AG04449 (cell line): ENCODE measurements around the gene DENND1A.

Source experiments
- CTCF ChIA-PET: fragments of 350-600 bp; formaldehyde crosslinking; extraction: SDS; loops from one replicate; lab custom pipeline; 2021; ENCODE audit warnings: antibody characterized with exemption; lab: Yijun Ruan, JAX
- POLR2A ChIA-PET: fragments of 400-600, 350-600 bp; formaldehyde crosslinking; extraction: SDS; loops from one replicate; lab custom pipeline; 2020; ENCODE audit warnings: antibody characterized with exemption, inconsistent platforms; lab: Yijun Ruan, JAX
- DNase-seq: peaks from one replicate; pipeline ENCODE4 v3.0.0-alpha.2; 2010; ENCODE audit warnings: low read depth, low spot score
- H3K4me3 ChIP-seq: 2 replicates; pipeline ENCODE4 v1.5.1; 2011; ENCODE audit warnings: low read depth, mild to moderate bottlenecking, control low read depth, low read length
- TF ChIP-seq, protein P1 (sequence below): IDR thresholded peaks from one replicate; pipeline ENCODE4 v1.5.1; 2011; ENCODE audit warnings: mild to moderate bottlenecking, moderate library complexity, low read length, control low read depth, inconsistent platforms; ENCODE audit not compliant: insufficient read depth; ENCODE audit errors: missing control alignments

Gene DENND1A

GRCh38 chr9:123865226-123866000, 64.5 kb downstream of the DENND1A start:
- DNase-seq, result no peak
- TF ChIP-seq, protein P1, sequence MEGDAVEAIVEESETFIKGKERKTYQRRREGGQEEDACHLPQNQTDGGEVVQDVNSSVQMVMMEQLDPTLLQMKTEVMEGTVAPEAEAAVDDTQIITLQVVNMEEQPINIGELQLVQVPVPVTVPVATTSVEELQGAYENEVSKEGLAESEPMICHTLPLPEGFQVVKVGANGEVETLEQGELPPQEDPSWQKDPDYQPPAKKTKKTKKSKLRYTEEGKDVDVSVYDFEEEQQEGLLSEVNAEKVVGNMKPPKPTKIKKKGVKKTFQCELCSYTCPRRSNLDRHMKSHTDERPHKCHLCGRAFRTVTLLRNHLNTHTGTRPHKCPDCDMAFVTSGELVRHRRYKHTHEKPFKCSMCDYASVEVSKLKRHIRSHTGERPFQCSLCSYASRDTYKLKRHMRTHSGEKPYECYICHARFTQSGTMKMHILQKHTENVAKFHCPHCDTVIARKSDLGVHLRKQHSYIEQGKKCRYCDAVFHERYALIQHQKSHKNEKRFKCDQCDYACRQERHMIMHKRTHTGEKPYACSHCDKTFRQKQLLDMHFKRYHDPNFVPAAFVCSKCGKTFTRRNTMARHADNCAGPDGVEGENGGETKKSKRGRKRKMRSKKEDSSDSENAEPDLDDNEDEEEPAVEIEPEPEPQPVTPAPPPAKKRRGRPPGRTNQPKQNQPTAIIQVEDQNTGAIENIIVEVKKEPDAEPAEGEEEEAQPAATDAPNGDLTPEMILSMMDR, result no peak
- CTCF ChIA-PET, result interaction anchor here (1.0 kb wide), 1 partner anchor 14 kb away, joined by 4 read pairs; no protein-coding TSS in a partner anchor
- H3K4me3 ChIP-seq, result no peak overlapping the region
- POLR2A ChIA-PET, result no interaction called here

- ChIA-PET CTCF (interaction anchor here (1.0 kb wide), 1 partner anchor 15 kb away, joined by 4 read pairs; no protein-coding TSS in a partner anchor), POLR2A (no interaction called here)
- TF ChIP-seq, protein P1, result no peak
These were observed 65.7 kb downstream of the DENND1A start for GRCh38 chr9:123864251-123864650.

DNA sequence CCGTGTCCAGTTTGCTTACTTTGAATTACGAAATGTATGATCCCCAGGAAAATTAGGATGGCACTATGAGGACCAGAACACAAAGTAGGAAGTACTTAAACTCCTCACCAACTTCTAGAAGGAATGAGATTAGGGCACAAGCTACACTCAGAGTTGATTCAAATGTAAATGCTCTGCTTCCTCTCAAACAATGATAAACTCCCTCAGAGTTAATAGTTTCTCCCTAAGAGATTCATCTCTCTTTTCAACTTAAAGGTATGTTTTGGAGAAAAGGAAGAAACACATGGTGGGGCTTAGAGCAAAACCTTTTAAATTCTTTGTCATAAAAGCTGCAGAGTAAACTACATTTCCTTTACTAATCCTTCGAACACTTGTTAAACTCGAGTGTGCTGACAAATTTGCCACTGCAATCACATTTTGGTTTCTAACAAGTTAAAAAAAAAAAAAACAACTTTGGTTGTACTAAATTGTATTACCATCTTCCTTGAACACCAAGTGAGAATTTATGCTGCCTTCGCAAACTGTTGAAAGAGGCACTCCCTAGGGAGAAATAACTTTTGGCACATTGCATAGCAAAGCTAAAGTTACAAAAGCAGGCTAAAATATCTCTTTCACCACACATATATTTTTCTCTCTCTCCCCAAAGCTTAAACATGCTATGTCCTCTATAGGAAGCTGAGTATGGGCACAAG, 66.6 kb downstream of the DENND1A start:
- CTCF ChIA-PET, result interaction anchor here (0.7 kb wide), 1 partner anchor 10 kb away, joined by 3 read pairs; no protein-coding TSS in a partner anchor
- TF ChIP-seq, protein P1, result no peak
- POLR2A ChIA-PET, result no interaction called here
- peak; percentile 7 for DNase-seq
- no peak overlapping the region for H3K4me3 ChIP-seq

More at GRCh38 chr9:123864251-123864650, 65.7 kb downstream of the DENND1A start:
- no peak for DNase-seq
- no peak overlapping the region for H3K4me3 ChIP-seq

GRCh38 chr9:123861756-123862120, 68.2 kb downstream of the DENND1A start:
- no peak overlapping the region for H3K4me3 ChIP-seq
- TF ChIP-seq, protein P1, result no peak
- POLR2A ChIA-PET, result no interaction called here
- DNase-seq, result no peak
- CTCF ChIA-PET, result no interaction called here

- no peak overlapping the region for H3K4me3 ChIP-seq
- no peak for DNase-seq
- ChIA-PET POLR2A (no interaction called here), CTCF (no interaction called here)
- TF ChIP-seq, protein P1, result no peak
These were observed 68.7 kb downstream of the DENND1A start for GRCh38 chr9:123861086-123861755.
